ENCODE data around the gene CISD1.
"Not testable (repeated sequence)": the region's sequence is repeated elsewhere in the genome, so short reads cannot be mapped to it uniquely, and the experiment has no call there.

Gene CISD1

DNA sequence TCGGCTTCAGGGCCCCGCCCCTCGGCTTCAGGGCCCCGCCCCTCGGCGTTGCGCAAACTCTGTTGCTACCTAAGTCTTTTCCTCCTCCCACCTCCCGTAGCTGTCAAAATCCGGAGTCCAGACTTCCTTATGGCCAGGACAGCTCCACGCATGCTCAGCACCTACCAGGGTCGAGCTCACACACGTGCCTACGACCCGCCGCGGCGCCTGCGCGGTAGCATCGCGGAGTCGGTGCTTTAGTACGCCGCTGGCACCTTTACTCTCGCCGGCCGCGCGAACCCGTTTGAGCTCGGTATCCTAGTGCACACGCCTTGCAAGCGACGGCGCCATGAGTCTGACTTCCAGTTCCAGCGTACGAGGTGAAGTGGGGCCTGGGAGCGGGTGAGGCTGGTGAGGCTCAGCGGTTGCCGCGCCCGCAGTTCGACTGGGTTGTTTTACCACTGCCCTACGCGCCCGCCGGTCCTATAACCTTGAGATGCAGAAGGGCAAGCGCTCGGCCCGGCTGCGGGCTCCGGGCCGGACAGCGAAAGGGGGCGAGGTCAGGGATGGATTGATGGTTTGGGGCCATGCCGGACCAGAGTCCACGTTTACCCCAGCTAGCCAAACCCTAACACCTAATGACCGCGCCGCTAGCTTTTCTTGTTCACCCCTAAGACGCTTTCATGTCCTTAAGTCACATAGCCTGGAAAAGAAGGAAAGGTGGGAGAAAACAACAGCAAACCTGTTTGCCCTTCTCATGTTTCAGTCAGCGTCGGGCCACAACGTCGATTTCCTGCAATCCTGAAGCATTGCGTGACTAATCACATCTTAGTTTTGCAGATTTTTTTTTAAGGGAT is at the start of gene CISD1:
TSS of gene CISD1 (plus strand) at position 217 of the 836 bp plus-strand sequence. CDS start at position 329, 112 bp downstream.
- Mint-ChIP-seq H3K4me1 (ENCODE audit: low read depth) (peaks cover 42% of the 10 kb centered on the region), H3K36me3 (ENCODE audit: low read depth) (peaks cover 6% of the 10 kb centered on the region), H3K9me3 (no peaks in the 10 kb centered on the region), H3K4me3 (peak within 1 kb of the TSS; percentile 93), H3K27ac (peak within 1 kb of the TSS; percentile 89), H3K27me3 (no peaks in the 10 kb centered on the region)

DNA sequence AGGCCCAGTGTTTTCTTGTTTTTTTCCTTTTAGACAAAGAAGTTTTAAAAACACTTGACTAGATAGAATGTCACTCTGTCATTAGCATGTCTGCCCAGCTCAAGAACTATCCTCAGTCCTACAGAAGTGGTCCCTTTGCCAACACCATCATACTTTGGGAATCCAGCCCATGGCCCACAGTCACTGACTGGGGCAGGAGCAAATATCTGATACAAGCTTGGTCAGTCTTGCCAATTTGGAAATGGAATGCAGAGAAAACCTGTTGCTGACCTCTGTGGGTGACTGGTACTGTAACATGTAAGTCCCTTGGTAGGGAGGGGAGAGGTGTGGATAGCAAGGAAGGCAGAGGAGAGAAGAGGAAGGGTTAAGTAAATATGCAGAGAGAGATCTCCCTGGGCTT is 49.1 kb upstream of the CISD1 start:
- no peak overlapping the region for H3K27ac Mint-ChIP-seq
- no peaks in the 10 kb centered on the region for H3K27me3 Mint-ChIP-seq

DNA sequence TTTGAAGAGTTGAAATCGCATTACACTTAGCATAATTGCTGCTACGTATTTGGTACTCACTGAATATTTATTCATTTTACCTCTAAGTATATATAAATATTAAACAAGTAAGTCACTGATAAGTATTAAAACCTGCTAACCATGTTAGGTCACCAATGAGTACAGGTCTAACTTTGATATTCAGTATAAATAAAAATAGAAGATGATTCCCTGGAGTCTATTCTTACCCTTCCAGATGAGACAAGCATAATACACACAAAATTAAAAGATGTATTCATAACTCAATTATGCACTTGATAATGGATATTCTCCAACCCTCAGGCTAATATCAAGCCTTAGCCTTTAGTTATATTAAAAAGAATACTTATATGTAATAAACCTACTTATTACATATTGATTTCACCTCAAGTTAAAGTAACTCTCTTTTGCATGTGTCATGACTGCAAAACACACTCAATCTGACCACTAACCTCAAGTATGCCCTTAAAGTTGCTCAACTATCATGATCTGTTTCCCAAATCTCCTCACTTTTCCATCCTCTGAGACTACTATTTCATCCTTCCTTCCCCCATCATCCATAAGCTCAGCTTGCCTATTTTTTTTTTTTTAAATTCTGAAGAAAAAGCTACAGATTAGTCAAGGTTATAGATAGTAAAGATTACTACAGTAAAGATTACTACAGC is 48.1 kb upstream of the CISD1 start:
- no peaks in the 10 kb centered on the region for H3K4me1 Mint-ChIP-seq (ENCODE audit: low read depth)
- H3K27ac Mint-ChIP-seq = no peak overlapping the region
- H3K36me3 Mint-ChIP-seq (ENCODE audit: low read depth) = peaks cover 34% of the 10 kb centered on the region

More for the DNA sequence above, 49.1 kb upstream of the CISD1 start:
- H3K9me3 Mint-ChIP-seq = no peaks in the 10 kb centered on the region
- no peaks in the 10 kb centered on the region for H3K4me1 Mint-ChIP-seq (ENCODE audit: low read depth)
- peaks cover 30% of the 10 kb centered on the region for H3K36me3 Mint-ChIP-seq (ENCODE audit: low read depth)
- no peak overlapping the region for H3K4me3 Mint-ChIP-seq

DNA sequence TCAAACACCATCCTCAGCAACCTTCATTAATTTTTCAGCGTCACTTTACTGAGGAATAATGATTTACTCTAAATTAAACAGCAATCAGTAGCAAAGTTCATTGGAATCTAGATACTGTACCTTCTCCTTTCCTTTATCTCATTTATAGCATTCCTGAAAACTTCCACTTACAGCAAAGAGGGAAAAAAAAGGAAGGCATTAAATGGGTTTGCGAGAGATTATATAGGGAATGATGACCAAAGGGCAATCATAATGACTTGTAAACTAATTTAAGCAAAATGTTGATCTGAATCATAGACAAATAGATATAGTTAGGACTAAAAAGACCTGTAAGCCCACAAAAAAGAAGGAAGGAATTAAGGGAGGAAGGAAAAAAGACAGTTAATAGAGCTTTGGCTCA is 43.3 kb upstream of the CISD1 start:
- no peaks in the 10 kb centered on the region for H3K4me1 Mint-ChIP-seq (ENCODE audit: low read depth)
- H3K4me3 Mint-ChIP-seq = no peak overlapping the region
- peaks cover 53% of the 10 kb centered on the region for H3K36me3 Mint-ChIP-seq (ENCODE audit: low read depth)
- H3K9me3 Mint-ChIP-seq = no peaks in the 10 kb centered on the region
- H3K27ac Mint-ChIP-seq = peak overlapping the region; percentile 4
- H3K27me3 Mint-ChIP-seq = no peaks in the 10 kb centered on the region

More for the DNA sequence above, 48.1 kb upstream of the CISD1 start:
- Mint-ChIP-seq H3K27me3 (no peaks in the 10 kb centered on the region), H3K4me3 (no peak overlapping the region), H3K9me3 (no peaks in the 10 kb centered on the region)

DNA sequence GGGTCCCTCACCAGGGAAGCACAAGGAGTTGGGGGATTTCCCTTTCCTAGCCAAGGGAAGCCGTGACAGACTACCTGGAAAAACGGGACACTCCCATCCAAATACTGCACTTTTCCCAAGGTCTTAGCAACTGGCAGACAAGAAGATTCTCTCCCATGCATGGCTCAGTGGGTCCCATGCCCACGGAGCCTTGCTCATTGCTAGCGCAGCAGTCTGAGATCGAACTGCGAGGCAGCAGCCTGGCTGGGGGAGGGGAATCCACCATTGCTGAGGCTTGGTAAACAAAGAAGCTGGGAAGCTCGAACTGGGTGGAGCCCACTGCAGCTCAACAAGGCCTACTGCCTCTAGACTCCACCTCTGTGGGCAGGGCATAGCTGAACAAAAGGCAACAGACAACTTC is 39.1 kb upstream of the CISD1 start:
- not testable (repeated sequence) for H3K9me3 Mint-ChIP-seq; H3K4me1 Mint-ChIP-seq (ENCODE audit: low read depth); H3K27me3 Mint-ChIP-seq; H3K27ac Mint-ChIP-seq; H3K4me3 Mint-ChIP-seq
- peaks cover 84% of the 10 kb centered on the region for H3K36me3 Mint-ChIP-seq (ENCODE audit: low read depth)

DNA sequence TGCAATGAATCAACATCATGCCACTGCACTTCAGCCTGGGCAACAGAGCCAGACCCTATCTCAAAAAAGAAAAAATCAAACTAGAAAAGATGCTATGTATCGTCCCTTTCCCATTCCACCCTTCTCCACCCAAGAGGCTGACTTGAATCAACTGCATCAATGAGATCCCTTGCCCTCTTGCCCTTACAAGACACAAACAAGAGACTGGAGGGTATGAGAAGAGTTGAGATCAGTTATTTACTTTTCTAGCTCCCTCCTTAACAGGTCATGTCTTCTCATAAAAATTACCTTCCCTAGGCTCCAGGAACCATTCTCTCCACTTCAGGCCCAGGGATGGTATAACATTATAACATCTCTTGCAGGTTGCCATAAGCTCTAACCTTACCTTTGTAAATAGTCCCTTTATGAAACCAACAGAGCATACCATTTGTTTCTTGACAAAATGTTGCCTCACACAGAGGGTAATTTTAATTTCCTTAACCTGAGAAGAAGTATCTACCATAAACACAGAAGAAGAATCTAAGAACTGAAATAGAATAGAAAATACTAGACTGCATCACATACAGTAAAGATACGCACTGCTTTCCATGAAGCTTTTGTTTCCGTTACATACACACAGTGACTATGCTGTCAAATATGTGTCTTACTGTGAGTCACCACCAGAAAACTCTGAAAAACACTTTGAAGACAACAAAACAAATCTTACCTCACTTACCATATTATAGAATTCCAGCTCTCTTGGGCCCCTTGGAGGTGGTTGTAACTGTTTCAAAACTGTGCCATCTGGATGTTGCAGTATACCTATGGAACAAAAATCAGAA is 31.7 kb upstream of the CISD1 start:
- Mint-ChIP-seq H3K4me1 (ENCODE audit: low read depth) (peaks cover 52% of the 10 kb centered on the region), H3K27ac (peak overlapping the region; percentile 59), H3K27me3 (no peaks in the 10 kb centered on the region), H3K4me3 (no peak overlapping the region), H3K9me3 (no peaks in the 10 kb centered on the region), H3K36me3 (ENCODE audit: low read depth) (peaks cover 56% of the 10 kb centered on the region)

DNA sequence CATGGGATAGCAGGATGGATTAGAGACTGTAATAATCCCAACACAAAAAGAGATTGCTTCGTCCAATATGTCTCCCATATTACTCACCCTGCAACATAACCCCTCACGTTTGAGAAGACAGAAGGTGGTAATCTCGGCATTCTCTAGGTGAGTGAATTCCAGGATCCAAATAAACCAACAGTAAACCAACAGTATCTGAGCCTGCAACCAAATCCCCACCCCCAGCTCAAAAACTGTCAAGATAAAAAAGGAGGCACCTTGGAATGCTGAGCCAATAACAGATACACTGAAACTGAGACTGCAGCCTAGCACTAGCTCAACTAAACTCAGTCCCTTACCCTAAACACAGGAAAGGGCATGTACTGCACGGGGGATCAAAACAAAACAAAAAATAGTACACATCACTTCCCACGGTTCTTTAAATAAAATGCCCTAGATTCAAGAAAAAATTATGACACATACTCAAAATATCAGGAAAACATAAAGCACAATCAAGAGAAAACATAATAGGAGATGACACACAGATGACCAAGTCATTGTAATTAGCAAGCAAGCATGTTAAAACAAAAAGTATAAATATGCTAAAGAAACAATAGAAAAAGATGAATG is 29.3 kb upstream of the CISD1 start:
- Mint-ChIP-seq H3K27me3 (no peaks in the 10 kb centered on the region), H3K36me3 (ENCODE audit: low read depth) (peaks cover 47% of the 10 kb centered on the region), H3K4me1 (ENCODE audit: low read depth) (peaks cover 52% of the 10 kb centered on the region), H3K27ac (no peak overlapping the region), H3K9me3 (no peaks in the 10 kb centered on the region), H3K4me3 (no peak overlapping the region)

DNA sequence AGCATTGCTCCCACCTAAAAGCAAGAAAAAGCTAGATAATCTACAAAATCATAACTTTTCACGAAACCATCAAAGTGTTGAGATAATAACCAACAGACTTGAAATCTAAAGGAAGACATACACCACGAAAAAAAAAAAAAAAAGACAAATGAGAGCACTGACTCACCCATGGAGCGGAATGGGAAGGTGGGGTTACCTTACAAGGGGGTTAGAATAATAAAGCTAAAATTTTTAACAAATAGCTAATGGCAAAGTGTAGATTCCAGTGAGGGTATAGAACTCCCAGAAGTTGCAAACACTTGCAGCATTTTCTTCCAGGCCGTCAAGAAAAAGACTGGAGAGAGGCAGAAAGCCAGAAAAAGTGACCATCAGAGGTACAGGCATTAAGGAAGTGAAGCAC is 28.4 kb upstream of the CISD1 start:
- H3K27ac Mint-ChIP-seq = peak overlapping the region; percentile 41
- peaks cover 52% of the 10 kb centered on the region for H3K4me1 Mint-ChIP-seq (ENCODE audit: low read depth)
- peaks cover 38% of the 10 kb centered on the region for H3K36me3 Mint-ChIP-seq (ENCODE audit: low read depth)
- H3K27me3 Mint-ChIP-seq = no peaks in the 10 kb centered on the region
- H3K9me3 Mint-ChIP-seq = no peaks in the 10 kb centered on the region
- H3K4me3 Mint-ChIP-seq = no peak overlapping the region

DNA sequence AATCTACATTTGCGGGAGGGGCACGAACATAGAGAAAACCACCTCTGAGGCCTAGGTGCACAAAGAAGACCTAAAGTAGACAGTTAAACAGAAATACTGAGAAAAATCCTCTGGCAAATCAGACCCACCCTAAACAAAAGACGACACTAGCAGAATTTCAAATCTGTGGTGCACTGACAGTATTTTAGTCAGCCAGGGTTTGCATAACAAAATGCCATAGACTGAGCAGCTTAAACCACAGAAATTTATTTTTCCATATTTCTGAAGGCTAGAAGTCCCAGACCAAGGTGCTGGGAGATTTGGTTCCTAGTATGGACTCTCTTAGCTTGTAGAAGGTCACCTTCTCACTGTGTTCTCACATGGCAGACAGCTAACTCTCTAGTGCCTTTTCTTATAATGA is 27.6 kb upstream of the CISD1 start:
- H3K27me3 Mint-ChIP-seq = no peaks in the 10 kb centered on the region
- no peak overlapping the region for H3K4me3 Mint-ChIP-seq
- peaks cover 52% of the 10 kb centered on the region for H3K4me1 Mint-ChIP-seq (ENCODE audit: low read depth)
- peaks cover 33% of the 10 kb centered on the region for H3K36me3 Mint-ChIP-seq (ENCODE audit: low read depth)
- no peaks in the 10 kb centered on the region for H3K9me3 Mint-ChIP-seq
- peak overlapping the region; percentile 41 for H3K27ac Mint-ChIP-seq

DNA sequence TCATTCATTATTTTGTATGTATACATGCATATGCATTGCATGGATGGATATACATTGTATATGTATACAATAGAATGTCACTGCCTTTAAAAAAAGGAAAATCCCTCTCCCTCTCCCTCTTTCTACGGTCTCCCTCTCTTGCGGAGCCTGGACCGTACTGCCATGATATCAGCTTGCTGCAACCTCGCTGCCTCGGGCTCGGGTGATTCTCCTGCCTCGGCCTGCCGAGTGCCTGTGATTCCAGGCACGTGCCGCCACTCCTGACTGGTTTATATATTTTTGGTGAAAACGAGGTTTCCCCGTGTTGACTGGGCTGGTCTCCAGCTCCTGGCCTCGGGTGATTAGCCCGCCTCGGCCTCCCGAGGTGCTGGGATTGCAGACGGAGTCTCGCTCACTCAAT is 25.7 kb upstream of the CISD1 start:
- H3K9me3 Mint-ChIP-seq = no peaks in the 10 kb centered on the region
- no peak overlapping the region for H3K4me3 Mint-ChIP-seq
- peaks cover 25% of the 10 kb centered on the region for H3K36me3 Mint-ChIP-seq (ENCODE audit: low read depth)
- H3K27ac Mint-ChIP-seq = no peak overlapping the region
- peaks cover 39% of the 10 kb centered on the region for H3K4me1 Mint-ChIP-seq (ENCODE audit: low read depth)
- H3K27me3 Mint-ChIP-seq = no peaks in the 10 kb centered on the region

DNA sequence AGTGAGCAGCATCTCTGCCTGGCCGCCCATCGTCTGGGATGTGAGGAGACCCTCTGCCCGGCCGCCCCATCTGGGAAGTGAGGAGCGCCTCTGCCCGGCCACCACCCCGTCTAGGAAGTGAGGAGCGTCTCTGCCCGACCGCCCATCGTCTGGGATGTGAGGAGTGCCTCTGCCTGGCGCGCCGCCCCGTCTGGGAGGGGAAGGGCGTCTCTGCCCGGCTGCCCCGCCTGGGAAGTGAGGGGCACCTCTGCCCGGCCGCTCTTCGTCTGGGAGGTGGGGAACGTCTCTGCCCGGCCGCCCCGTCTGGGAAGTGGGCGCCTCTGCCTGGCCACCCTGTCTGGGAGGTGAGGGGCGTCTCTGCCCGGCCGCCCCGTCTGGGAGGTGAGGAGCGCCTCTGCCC is 25.2 kb upstream of the CISD1 start:
- H3K4me1 Mint-ChIP-seq (ENCODE audit: low read depth) = peaks cover 36% of the 10 kb centered on the region

DNA sequence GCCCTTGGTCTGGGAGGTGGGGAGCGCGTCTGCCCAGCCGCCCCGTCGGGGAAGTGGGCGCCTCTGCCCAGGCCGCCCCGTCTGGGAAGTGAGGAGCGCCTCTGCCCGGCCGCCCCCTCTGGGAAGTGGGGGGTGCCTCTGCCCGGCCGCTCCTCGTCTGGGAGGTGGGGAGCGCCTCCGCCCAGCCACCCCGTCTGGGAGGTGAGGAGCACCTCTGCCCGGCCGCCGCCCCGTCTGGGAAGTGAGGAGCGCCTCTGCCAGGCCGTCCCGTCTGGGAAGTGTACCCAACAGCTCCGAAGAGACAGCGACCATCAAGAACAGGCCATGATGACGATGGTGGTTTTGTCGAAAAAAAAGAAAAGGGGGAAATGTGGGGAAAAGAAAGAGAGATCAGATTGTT is 24.7 kb upstream of the CISD1 start:
- not testable (repeated sequence) for H3K27ac Mint-ChIP-seq, H3K27me3 Mint-ChIP-seq, H3K9me3 Mint-ChIP-seq, H3K4me3 Mint-ChIP-seq
- Mint-ChIP-seq H3K36me3 (ENCODE audit: low read depth) (peaks cover 29% of the 10 kb centered on the region), H3K4me1 (ENCODE audit: low read depth) (peaks cover 34% of the 10 kb centered on the region)

More for the DNA sequence above, 25.2 kb upstream of the CISD1 start:
- H3K4me3 Mint-ChIP-seq, H3K9me3 Mint-ChIP-seq, H3K27ac Mint-ChIP-seq, H3K27me3 Mint-ChIP-seq: not testable (repeated sequence)
- H3K36me3 Mint-ChIP-seq (ENCODE audit: low read depth) = peaks cover 29% of the 10 kb centered on the region

DNA sequence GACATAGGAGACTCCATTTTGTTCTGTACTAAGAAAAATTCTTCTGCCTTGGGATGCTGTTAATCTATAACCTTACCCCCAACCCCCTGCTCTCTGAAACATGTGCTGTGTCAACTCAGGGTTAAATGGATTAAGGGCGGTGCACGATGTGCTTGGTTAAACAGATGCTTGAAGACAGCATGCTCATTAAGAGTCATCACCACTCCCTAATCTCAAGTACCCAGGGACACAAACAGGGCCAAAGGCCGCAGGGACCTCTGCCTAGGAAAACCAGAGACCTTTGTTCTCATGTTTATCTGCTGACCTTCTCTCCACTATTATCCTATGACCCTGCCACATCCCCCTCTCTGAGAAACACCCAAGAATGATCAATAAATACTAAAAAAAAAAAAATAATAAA is 24.3 kb upstream of the CISD1 start:
- Mint-ChIP-seq H3K4me1 (ENCODE audit: low read depth) (peaks cover 30% of the 10 kb centered on the region), H3K36me3 (ENCODE audit: low read depth) (peaks cover 29% of the 10 kb centered on the region)
- H3K4me3 Mint-ChIP-seq, H3K27ac Mint-ChIP-seq, H3K27me3 Mint-ChIP-seq, H3K9me3 Mint-ChIP-seq: not testable (repeated sequence)

DNA sequence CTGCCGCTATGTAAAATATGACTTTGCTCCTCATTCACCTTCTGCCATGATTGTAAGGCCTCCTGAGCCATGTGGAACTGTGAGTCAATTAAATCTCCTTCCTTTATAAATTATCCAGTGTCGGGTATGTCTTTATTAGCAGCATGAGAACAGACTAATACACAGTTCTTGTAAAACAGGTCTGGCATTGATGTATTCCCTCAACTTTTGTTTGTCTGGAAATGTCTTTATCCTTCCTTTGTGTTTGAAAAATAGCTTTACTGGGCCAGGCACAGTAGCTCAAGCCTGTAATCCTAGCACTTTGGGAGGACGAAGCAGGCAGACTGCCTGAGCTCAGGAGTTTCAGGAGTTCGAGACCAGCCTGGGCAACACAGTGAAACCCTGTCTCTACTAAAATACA is 15.8 kb upstream of the CISD1 start:
- no peaks in the 10 kb centered on the region for H3K27me3 Mint-ChIP-seq
- no peak overlapping the region for H3K4me3 Mint-ChIP-seq
- H3K4me1 Mint-ChIP-seq (ENCODE audit: low read depth) = peaks cover 46% of the 10 kb centered on the region
- H3K9me3 Mint-ChIP-seq = peaks cover 21% of the 10 kb centered on the region
- peaks cover 47% of the 10 kb centered on the region for H3K36me3 Mint-ChIP-seq (ENCODE audit: low read depth)
- no peak overlapping the region for H3K27ac Mint-ChIP-seq

Data from stimulated activated naive CD8-positive, alpha-beta T cell treated with anti-CD3 and anti-CD28 coated beads, Interleukin-15, Interleukin-2, amounts not matched to agents 100 ng/mL and 50 ng/mL, for 24 hours (primary cell).